ENCODE results near the gene ZRANB3.

Gene ZRANB3

GRCh38 chr2:135174049-135174809 is 356.8 kb downstream of the ZRANB3 start:
- DNase-seq (ENCODE audit: low spot score), result no peak

- no peak for DNase-seq (ENCODE audit: low spot score)
These were observed 360.9 kb downstream of the ZRANB3 start for GRCh38 chr2:135169900-135170753.

GRCh38 chr2:135168204-135168856 is 362.7 kb downstream of the ZRANB3 start:
- no peak for DNase-seq (ENCODE audit: low spot score)

GRCh38 chr2:135167273-135167672 is 363.7 kb downstream of the ZRANB3 start:
- no peak for DNase-seq (ENCODE audit: low spot score)

GRCh38 chr2:135164431-135164830 is 366.6 kb downstream of the ZRANB3 start:
- peak; percentile 59 for DNase-seq (ENCODE audit: low spot score)

GRCh38 chr2:135163901-135164300 is 367.1 kb downstream of the ZRANB3 start:
- no peak for DNase-seq (ENCODE audit: low spot score)

- no peak for DNase-seq (ENCODE audit: low spot score)
These were observed 367.7 kb downstream of the ZRANB3 start for GRCh38 chr2:135163306-135163705.

GRCh38 chr2:135162786-135163185 is 368.2 kb downstream of the ZRANB3 start:
- DNase-seq (ENCODE audit: low spot score), result no peak

- no peak for DNase-seq (ENCODE audit: low spot score)
These were observed 368.6 kb downstream of the ZRANB3 start for GRCh38 chr2:135162377-135162776.

GRCh38 chr2:135159191-135159590 is 371.8 kb downstream of the ZRANB3 start:
- DNase-seq (ENCODE audit: low spot score), result no peak

GRCh38 chr2:135157856-135158255 is 373.2 kb downstream of the ZRANB3 start:
- DNase-seq (ENCODE audit: low spot score), result no peak

- DNase-seq (ENCODE audit: low spot score), result no peak
These were observed 376.1 kb downstream of the ZRANB3 start for GRCh38 chr2:135154962-135155361.

GRCh38 chr2:135152361-135152760 is 378.7 kb downstream of the ZRANB3 start:
- no peak for DNase-seq (ENCODE audit: low spot score)

GRCh38 chr2:135151615-135152014 is 379.4 kb downstream of the ZRANB3 start:
- no peak for DNase-seq (ENCODE audit: low spot score)

- DNase-seq (ENCODE audit: low spot score), result no peak
These were observed 380.3 kb downstream of the ZRANB3 start for GRCh38 chr2:135150725-135151124.

- DNase-seq (ENCODE audit: low spot score), result no peak
These were observed 381.8 kb downstream of the ZRANB3 start for GRCh38 chr2:135149251-135149650.

GRCh38 chr2:135144343-135144742 is 386.7 kb downstream of the ZRANB3 start:
- DNase-seq (ENCODE audit: low spot score), result no peak

- DNase-seq (ENCODE audit: low spot score), result no peak
These were observed 388.7 kb downstream of the ZRANB3 start for GRCh38 chr2:135142323-135142722.

- no peak for DNase-seq (ENCODE audit: low spot score)
These were observed 390.4 kb downstream of the ZRANB3 start for GRCh38 chr2:135140606-135141005.

- DNase-seq (ENCODE audit: low spot score), result no peak
These were observed 398.7 kb downstream of the ZRANB3 start for GRCh38 chr2:135132314-135132713.

- no peak for DNase-seq (ENCODE audit: low spot score)
These were observed 400.3 kb downstream of the ZRANB3 start for GRCh38 chr2:135130751-135131150.

GRCh38 chr2:135125940-135126339 is 405.1 kb downstream of the ZRANB3 start:
- DNase-seq (ENCODE audit: low spot score), result no peak

All from kidney capillary endothelial cell (primary cell).